NCI-H2196 treated with DMSO at 0.1 percent for 48 hours (cell line): ENCODE measurements around the gene CARNS1.
"Not testable (repeated sequence)": the region's sequence is repeated elsewhere in the genome, so short reads cannot be mapped to it uniquely, and the experiment has no call there.

Experiments used
- DNase-seq: peaks from one replicate; lab custom pipeline; 2025; ENCODE audit not compliant: unreplicated experiment; lab: John Stamatoyannopoulos, UW

The CARNS1 gene

DNA sequence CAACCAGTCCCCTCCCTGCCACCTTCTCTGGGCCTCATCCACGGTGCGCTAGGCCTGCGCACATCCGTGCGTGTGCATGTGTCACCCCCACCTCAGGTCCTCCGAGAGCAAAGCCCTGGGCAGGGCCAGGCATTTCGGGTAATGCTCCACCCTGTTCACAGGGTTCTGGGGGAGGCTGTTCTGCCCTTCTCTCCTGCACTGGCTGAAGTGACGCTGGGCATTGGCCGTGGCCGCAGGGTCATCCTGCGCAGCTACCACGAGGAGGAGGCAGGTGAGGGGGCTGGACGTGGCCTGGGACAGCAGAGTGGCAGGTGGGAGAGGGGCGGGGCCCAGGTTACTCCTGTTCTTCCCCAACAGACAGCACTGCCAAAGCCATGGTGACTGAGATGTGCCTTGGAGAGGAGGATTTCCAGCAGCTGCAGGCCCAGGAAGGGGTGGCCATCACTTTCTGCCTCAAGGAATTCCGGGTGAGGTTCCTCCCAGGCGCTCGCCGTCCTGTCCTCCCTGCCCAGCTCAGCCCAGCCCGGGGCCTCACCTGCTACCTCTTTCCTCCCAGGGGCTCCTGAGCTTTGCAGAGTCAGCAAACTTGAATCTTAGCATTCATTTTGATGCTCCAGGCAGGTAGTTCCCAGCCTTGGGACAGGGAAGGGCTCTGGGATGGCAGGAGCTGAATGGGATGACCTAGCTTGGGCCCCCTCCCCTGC, 19.8 kb upstream of the CARNS1 start:
- no peak for DNase-seq

- DNase-seq = no peak
Observed at GRCh38 chr11:67396259-67396581, 19.3 kb upstream of the CARNS1 start.

- no peak for DNase-seq
Observed at GRCh38 chr11:67396587-67397389, 18.7 kb upstream of the CARNS1 start.

DNA sequence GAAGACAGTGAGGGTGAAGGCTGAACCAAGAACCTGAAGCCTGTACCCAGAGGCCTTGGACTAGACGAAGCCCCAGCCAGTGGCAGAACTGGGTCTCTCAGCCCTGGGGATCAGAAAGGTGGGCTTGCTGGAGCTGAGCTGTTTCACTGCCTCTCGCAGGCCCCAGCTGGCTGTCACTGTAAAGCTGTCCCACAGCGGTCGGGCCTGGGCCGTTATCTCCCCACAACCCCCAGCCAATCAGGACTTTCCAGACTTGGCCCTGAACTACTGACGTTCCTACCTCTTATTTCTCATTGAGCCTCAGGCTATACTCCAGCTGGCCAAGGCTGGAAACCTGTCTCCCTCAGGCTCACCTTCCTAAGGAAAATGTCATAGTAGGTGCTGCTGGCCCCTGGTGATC, 17.9 kb upstream of the CARNS1 start:
- DNase-seq = no peak

GRCh38 chr11:67397986-67398660, 17.4 kb upstream of the CARNS1 start:
- DNase-seq = no peak

DNA sequence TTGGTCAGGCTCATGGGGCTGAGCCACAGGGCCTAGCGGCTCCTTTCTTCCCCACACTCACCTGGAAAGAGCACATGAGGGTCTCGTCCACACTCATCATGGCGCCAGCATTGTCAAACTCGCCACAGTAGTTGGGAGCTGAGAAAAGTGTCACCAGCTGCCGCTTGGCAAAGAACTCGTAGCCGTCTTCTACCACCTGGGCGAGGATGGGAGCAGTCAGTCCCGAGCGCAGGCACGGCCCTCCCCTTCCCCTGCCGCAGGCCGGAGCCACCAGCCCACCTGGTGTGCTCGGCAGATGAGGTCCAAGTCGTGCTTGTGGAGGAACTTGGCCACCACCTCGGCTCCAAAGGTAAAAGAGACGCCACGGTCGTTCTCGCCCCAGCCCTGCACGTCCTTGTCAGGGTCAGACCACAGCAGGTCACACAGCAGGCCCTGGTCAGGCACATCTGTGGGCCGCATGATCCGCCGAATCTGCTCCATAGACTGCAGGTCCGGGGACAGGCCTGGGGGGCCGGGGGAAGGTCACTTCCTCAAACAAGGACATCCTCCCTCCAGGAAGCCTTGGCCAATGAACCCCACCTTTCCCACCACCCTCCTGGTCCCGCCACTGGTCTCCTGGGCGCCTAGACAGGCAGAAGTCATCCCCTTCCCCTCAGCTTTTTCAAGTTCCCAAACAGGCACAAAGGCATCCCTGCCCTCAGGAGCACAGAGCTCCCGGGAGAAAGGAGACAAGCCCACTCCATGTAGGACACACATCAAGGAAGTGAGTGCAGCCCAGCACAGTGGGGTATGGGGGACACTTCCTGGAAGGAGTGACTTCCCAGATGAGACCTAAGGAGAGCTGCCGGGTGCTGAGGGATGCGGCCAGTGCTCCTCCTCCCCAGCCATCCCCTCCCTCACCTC, 16.6 kb upstream of the CARNS1 start:
- DNase-seq = no peak

DNA sequence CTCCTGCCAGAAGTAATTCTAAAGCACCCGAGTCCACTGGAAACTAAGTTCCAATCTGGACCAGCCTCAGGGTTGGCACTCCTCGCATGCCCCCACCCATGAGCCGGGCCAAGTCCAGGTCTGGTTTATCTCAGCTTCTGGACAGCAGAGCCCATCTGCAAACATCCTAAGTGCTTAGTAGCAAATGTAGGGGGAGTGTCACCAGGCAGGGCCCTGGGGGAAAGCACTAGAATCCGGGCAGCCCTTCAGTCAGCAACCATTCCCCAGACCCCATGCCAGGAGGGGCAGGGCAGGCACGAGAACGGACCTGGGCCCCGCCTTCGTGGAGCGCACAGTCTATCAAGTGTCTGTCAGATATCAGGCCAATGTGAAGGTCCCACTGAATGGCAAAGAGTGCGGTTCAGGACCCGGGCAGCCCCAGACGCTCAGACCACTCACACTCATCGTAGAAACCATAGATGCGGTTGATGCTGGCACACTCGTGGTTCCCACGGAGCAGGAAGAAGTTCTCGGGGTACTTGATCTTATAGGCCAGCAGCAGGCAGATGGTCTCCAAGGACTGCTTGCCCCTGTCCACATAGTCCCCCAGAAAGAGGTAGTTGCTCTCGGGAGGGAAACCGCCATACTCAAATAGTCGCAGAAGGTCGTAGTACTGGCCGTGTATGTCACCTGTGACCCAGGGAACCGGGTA, 15.1 kb upstream of the CARNS1 start:
- no peak for DNase-seq

- DNase-seq = no peak
Observed at GRCh38 chr11:67400942-67401494, 14.5 kb upstream of the CARNS1 start.

DNA sequence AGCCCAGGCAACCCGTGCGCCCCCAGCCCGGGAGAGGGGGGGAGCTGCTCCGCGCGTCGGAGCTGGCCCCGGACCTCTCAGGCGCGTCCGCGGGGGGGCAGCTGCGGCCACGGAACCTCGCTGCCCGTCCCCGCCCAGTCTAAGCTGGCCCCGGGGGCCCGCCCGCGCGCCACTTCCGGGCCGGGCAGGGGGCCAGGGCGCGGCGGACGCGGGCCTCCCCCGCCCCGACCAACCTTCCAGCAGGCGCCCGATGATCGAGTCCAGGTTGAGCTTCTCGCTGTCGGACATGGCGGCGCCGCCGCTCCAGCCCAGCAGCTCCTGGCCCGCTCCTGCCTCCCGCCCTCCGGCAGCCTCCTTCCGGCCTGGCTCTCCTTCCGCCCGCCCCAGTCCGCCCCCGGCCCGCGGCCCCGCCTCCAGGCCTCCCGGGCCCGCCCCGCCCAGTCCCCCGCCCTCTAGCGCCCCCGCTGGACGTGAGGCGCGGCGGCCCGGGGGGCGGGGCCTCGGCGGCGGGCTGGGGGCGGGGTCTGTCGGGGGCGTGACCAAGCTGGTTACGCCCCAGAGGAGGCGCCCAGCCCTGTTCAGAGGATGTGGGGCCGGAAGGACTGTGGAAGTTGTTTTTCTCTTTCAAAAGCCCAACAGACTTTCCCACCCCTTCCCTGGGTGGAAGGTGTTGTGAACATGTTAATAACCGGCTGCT, 13.8 kb upstream of the CARNS1 start, which contains the start of gene PPP1CA:
TSS of gene PPP1CA (minus strand) at position 364 of the 697 bp plus-strand sequence. CDS start at position 288, 76 bp downstream.
- DNase-seq = peak; percentile 76

- not testable (repeated sequence) for DNase-seq
Observed at GRCh38 chr11:67402192-67402839, 13.2 kb upstream of the CARNS1 start.

- not testable (repeated sequence) for DNase-seq
Observed at GRCh38 chr11:67403085-67403484, 12.4 kb upstream of the CARNS1 start.

DNA sequence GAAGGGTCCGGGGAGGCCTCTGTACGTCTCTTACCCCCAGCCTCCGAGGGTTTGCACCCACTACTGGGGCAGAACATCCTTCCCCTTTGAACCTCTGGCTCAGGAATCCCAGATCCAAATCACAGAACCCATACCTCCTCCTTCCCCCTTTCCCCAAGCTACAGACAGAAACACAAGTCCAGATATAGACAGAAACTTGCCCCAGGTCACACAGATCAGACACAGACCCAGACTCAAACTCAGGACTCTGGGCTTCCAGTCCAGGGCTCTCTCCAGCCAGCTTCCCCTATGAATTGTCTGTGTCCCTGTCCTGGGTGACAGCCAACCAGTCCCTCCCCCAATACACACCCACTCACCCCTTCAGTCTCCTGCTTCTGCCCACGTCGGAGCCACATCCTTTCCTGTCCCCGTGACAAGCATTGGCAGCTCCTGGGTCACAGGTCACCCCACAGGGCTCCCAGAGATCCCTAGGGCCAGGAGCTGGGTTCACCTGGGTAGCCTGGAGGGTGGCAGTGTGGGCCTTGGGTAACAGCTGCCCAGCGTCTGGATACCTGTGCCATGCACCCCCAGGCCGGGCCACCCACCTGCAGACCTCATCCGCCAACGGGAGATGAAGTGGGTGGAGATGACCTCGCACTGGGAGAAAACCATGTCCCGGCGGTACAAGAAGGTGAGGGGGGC, 10.8 kb upstream of the CARNS1 start:
- DNase-seq = no peak

DNA sequence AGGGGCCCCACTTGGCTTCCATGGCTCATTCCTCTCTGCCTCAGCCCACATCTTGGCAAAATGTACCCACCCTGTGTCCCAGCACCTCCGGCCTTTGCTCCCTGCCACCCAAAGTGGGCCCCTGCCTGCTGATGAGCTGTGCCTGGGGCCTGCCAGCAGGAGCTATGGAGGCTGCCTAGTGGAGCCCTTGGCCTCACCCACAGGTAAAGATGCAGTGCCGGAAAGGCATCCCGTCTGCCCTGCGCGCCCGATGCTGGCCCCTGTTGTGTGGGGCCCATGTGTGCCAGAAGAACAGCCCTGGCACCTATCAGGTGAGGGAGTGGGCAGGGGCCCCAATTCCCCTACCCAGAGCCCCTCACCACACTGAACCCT, 10.3 kb upstream of the CARNS1 start:
- DNase-seq = no peak

DNA sequence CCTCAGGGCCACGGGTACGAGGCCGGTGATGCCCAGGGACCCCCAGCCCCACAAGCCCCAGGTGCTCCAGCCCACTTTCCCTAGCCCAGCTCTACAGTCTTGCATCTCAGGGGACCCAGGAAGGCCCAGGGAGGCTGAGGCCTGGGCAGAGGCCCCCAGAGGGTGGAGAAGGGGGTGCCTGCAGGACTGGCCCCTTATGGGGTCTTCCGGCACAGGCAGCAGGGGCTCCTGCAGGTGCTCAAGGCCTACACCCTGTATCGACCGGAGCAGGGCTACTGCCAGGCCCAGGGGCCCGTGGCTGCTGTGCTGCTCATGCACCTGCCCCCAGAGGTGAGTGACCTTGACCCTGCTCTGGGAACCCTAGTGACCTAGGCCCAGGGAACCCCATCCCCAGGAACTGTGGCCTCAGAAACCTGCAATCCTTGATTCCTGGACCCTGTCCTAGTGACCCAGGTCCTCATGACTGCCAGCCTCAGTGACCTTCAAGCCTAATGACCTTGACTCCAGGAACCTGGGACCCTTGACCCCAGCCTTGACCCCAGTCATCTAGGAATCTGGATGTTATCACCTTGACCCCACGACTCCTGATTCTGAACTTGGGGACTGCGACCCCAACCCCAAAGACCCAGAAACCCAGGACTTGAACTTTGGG, 9.7 kb upstream of the CARNS1 start:
- DNase-seq = no peak

GRCh38 chr11:67406420-67406968, 9.0 kb upstream of the CARNS1 start:
- no peak for DNase-seq

- DNase-seq = no peak
Observed at GRCh38 chr11:67406969-67407687, 8.3 kb upstream of the CARNS1 start.

- no peak for DNase-seq
Observed at GRCh38 chr11:67407688-67408163, 7.8 kb upstream of the CARNS1 start.
